ENCODE measurements around the gene RCCD1. TPM values are rescaled to one million over a fixed set of nuclear protein-coding genes. Genes with fewer than 3 reads are reported as not detected.

Gene RCCD1
- total RNA-seq, 1 experiment from 2014 or later: 22.8 TPM

DNA sequence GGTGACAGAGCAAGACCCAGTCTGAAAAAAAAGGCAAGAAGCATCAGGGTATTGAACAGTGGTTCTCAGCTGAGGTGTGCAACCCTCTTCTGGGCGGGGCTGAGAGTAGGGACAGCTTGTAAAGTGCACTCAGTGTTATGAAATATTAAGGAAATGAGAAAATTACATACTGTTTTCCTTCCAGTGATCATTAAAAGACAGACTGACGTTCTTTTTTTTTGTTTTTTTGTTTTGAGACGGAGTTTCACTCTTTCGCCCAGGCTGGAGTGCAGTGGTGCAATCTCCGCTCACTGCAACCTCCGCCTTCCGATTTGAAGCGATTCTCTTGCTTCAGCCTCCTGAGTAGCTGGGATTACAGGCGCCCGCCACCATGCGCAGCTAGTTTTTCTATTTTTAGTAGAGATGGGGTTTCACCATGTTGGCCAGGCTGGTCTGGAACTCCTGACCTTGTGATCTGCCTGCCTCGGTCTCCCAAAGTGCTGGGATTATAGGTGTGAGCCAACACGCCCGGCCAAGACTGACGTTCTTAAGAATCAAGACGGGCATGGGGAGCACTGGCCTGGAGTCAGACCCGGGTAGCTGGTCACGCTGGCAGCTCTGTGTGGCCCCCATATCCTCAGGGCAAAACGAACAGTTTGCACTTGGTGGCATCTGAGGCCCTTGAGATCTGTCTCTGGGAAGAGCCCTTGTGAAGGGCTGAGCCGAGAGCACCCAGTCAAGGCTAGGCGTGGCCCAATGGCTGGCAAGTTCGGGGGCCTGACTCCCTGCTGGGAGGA is 40.2 kb upstream of the RCCD1 start:
- H2AK5ac ChIP-seq (ENCODE audit: insufficient read length, low read length): no peak overlapping the region
- Mint-ChIP-seq H3K4me3 (no peak overlapping the region), H3K27ac (no peak overlapping the region; a peak in 1 of 7 replicates), H3K9me3 (no peaks in the 10 kb centered on the region), H3K4me1 (peaks cover 3 to 8% of the 10 kb centered on the region in 2 experiments; a peak in 2 of 4 replicates), H3K36me3 (ENCODE audit: insufficient read depth in 1 of 3, low read depth in 3 of 3) (peaks cover 5 to 53% (median 14%) of the 10 kb centered on the region in 3 experiments; a peak in 5 of 7 replicates), H3K27me3 (ENCODE audit: low read depth) (no peaks in the 10 kb centered on the region)
- H3K56ac ChIP-seq (ENCODE audit: insufficient read length, low read depth, low read length): no peak overlapping the region
- no CpG with 5 or more reads among the region's 22 CpGs for WGBS (ENCODE audit: extremely low coverage, insufficient read length, low lambda C conversion rate)
- no peak overlapping the region for H3K4me2 ChIP-seq (ENCODE audit: insufficient read depth, insufficient read length, low read length)
- no peak overlapping the region for H4K5ac ChIP-seq (ENCODE audit: insufficient read length, low read depth, low read length)
- TF ChIP-seq, protein P1, sequence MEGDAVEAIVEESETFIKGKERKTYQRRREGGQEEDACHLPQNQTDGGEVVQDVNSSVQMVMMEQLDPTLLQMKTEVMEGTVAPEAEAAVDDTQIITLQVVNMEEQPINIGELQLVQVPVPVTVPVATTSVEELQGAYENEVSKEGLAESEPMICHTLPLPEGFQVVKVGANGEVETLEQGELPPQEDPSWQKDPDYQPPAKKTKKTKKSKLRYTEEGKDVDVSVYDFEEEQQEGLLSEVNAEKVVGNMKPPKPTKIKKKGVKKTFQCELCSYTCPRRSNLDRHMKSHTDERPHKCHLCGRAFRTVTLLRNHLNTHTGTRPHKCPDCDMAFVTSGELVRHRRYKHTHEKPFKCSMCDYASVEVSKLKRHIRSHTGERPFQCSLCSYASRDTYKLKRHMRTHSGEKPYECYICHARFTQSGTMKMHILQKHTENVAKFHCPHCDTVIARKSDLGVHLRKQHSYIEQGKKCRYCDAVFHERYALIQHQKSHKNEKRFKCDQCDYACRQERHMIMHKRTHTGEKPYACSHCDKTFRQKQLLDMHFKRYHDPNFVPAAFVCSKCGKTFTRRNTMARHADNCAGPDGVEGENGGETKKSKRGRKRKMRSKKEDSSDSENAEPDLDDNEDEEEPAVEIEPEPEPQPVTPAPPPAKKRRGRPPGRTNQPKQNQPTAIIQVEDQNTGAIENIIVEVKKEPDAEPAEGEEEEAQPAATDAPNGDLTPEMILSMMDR (conservative IDR thresholded peaks at IDR 0.05): no peak
- H3K14ac ChIP-seq (ENCODE audit: insufficient read depth, low read length): no peak overlapping the region
- no peak overlapping the region for H2BK15ac ChIP-seq (ENCODE audit: low read depth, low read length)
- no peaks in the 10 kb centered on the region for H3K23me2 ChIP-seq (ENCODE audit: insufficient read length, low read depth, low read length, poor library complexity, severe bottlenecking)
- H4K20me1 ChIP-seq (ENCODE audit: control insufficient read depth, insufficient read depth, insufficient read length): no peaks in the 10 kb centered on the region
- no peaks in the 10 kb centered on the region for H3K9me3 ChIP-seq (ENCODE audit: control insufficient read depth, low read depth, low read length)
- no peaks in the 10 kb centered on the region for H3K4me1 ChIP-seq (ENCODE audit: insufficient read depth, low read length)
- H3T11ph ChIP-seq (ENCODE audit: low read length): no peak overlapping the region
- no peak overlapping the region for H2AFZ ChIP-seq (ENCODE audit: low read length)
- no peaks in the 10 kb centered on the region for H3K79me2 ChIP-seq (ENCODE audit: insufficient read depth, low read length)
- H3K18ac ChIP-seq (ENCODE audit: insufficient read length, low read depth, low read length): no peak overlapping the region
- no peaks in the 10 kb centered on the region for H3K27me3 ChIP-seq (ENCODE audit: insufficient read depth, low read length)
- H2BK5ac ChIP-seq (ENCODE audit: insufficient read length, low read length): no peak overlapping the region
- no peak overlapping the region for H2BK120ac ChIP-seq (ENCODE audit: low read depth, low read length, poor library complexity, severe bottlenecking)
- DNase-seq: no peak
- no peak overlapping the region for H3K9ac ChIP-seq (ENCODE audit: extremely low read depth, insufficient read length, low read length)
- H2BK20ac ChIP-seq (ENCODE audit: low read depth, low read length, poor library complexity, severe bottlenecking): no peak overlapping the region
- H4K91ac ChIP-seq (ENCODE audit: insufficient read length, low read depth, low read length): no peak overlapping the region
- H3K4ac ChIP-seq (ENCODE audit: low read depth, low read length): no peak overlapping the region
- H3K27ac ChIP-seq (ENCODE audit: insufficient read length, low read depth, low read length): no peak overlapping the region
- no peak overlapping the region for H2BK12ac ChIP-seq (ENCODE audit: insufficient read length, low read depth, low read length)
- no peak overlapping the region for H3K23ac ChIP-seq (ENCODE audit: insufficient read length, low read depth, low read length)
- H4K8ac ChIP-seq (replicated peaks; ENCODE audit: insufficient read length, low read depth, low read length): no peak overlapping the region
- H3K79me1 ChIP-seq (ENCODE audit: insufficient read depth, low read depth, low read length, poor library complexity, severe bottlenecking): no peaks in the 10 kb centered on the region

Measured in H9 (cell line).